HG02970 (cell line): ENCODE results near the gene RARA.

ENCODE experiments used
- ATAC-seq: cut with Tn5 transposase; IDR thresholded peaks from one replicate; pipeline ENCODE4 v1.9.1; 2021; ENCODE audit warnings: mild to moderate bottlenecking, moderate library complexity, moderate number of reproducible peaks; ENCODE audit not compliant: unreplicated experiment, low FRiP score

RARA gene

DNA sequence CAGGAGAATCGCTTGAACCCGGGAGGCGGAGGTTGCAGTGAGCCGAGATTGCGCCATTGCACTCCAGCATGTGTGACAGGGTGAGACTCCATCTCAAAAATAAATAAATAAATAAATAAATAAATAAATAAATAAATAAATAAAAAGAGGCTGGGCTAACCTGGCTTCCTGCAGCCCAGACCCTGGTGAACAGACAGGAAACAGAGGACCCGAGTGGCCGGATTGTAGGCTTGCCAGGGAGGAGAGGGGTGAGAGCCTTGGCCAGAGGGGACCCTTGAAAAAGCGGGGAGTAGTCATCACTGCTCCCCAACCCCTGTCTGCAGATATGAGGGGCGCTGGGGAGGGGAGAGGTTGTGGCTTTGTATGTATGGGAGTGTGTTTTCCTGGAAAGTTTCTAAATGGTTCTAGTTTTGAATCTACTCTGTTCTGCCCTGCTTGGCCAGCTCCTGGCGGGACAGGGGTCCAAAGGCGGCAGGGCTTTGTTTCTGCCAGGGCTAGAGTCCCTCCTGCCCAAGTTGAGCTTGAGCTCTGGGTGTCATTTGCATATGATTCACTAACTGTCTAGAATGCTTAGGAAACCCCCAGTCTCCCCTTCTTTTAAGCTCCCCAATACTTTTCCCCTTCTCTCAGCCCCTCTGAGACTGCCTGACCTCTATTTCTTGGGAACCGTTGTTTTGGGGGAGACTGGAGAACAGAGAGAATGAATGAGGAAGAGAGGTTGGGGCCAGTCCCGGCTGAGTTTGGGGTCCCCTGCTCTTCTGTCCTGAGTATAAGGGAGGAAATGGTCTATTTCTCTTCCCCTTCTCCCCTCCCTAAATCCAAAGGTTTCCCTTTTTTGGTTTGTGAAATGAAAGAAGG, 16.4 kb downstream of the RARA start:
- ATAC-seq: no peak

DNA sequence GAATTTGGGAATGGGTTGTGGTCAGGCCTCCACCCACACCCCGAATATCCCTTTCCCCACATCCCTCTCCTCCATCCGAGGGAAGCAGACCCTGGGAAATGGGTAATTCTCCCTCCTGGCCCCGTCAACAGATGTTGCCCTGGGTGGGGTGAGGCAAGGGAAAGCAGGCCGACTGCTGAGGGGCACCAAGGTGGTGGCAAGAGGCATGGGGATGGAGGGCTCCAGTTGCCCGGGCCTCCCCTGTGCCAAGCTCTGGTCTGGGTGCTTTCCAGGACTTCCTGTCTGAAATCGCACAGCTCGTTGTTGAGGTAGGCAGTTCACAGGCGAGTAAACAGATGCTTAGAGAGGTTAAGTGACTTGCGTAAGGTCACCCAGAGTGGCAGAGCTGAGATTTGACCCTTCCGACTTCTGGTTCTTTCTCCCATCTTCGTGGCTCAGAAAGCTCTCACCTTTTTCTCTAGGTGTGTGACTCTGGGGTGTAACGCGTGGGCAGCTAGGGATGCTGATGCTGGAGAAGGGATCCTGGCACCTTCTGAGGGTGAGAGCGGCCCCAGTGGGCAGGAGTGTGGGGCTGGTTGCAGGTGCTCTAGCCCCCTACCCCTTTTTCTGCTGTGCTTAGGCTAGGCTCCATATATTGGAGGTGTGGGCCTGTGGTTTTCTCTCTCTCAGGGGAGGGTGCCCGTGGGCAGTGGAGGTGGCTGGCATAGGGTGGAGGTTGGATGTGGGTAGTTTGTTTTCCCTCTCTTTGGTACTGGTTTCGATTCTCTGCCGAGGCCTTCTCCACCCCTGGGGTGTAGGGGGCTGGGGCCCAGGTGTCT, 17.2 kb downstream of the RARA start:
- no peak for ATAC-seq

DNA sequence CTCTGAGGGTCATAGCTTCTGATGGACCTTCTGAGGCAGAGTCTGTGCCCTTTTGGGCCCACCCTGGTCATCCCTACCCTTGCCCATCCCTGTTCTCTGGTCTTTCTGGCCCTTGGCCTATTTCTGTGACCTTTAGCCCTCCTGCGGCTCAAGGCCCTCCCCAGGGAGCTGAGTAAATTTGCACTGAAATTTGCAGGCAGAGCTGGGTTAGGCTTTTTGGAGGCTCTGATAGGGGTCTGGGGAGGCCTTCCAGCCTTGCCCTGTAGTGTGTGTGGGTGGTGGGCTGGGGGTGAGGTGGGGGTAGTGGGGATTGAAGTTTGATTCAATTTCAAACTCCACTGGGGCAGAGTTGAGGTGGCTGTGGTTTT, 17.8 kb downstream of the RARA start:
- ATAC-seq: no peak

DNA sequence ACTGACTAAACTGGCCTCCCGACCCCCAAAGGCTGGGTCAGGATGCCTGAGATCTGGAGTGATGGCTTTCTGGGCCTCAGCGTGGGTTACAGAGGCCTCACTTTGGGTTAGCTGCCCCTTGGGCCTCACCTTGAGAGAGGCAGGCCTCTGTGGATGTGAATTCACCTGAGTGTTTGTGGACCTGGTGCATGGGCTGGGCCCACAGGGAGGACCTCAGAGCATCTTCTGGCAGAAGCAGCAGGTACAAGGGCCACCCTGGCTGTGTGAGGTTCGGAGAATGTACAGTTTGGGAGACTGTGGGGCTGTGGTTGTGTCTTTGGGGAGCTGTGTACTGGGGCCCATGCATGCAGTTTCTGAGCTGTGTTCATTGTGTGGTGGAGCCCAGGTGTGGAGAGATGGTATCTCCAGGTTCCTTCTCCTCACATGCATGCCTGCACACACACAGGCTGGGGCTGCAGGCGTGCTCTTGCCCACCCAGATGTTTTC, 18.3 kb downstream of the RARA start:
- ATAC-seq: no peak

DNA sequence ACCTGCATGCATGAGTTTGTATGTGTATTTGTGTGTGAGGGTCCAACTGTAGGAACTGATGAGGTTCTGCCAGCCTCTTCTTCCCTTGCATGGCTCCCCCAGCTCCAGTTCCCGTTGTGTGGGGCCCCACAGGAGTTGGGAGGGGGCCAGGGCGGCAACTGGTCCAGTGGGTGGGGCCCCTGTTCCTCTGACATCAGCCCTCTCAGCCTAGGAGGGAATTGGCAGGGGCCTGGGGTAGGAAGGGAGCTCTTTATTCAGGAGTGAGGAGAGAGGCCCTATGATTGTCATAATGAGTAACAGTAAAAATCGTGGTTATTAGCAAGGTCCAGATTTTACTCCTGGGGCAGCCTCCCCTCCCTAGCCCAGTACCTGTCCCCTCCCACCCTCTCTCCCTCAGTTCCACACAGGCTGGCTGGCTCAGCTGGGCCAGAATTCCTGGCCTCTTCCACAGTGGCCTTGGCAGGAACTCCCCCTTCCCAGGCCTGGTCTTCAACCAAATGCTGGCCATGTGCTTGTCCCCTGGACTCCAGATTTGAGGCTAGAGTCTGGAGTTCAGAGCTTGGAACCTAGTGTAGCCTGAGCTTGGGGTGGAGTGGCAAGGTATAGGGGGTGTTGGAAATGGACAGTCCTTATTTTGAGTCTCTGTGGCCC, 18.9 kb downstream of the RARA start:
- ATAC-seq: no peak

DNA sequence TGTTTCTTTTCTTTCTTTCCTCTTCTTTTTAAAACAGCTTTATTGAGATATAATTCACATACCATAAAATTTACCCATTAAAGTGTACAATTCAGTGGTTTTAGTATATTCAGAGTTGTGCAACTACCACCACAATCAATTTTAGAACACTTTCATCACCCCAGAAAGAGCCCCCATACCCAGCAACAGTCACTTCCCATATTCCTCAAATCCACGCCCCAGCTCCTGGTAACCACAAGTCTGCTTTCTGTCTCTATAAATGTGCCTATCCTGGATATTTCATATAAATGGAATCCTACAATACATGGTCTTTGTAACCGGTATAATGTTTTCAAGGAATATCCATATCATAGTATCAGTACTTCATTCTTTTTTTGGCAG, 19.4 kb downstream of the RARA start:
- no peak for ATAC-seq

DNA sequence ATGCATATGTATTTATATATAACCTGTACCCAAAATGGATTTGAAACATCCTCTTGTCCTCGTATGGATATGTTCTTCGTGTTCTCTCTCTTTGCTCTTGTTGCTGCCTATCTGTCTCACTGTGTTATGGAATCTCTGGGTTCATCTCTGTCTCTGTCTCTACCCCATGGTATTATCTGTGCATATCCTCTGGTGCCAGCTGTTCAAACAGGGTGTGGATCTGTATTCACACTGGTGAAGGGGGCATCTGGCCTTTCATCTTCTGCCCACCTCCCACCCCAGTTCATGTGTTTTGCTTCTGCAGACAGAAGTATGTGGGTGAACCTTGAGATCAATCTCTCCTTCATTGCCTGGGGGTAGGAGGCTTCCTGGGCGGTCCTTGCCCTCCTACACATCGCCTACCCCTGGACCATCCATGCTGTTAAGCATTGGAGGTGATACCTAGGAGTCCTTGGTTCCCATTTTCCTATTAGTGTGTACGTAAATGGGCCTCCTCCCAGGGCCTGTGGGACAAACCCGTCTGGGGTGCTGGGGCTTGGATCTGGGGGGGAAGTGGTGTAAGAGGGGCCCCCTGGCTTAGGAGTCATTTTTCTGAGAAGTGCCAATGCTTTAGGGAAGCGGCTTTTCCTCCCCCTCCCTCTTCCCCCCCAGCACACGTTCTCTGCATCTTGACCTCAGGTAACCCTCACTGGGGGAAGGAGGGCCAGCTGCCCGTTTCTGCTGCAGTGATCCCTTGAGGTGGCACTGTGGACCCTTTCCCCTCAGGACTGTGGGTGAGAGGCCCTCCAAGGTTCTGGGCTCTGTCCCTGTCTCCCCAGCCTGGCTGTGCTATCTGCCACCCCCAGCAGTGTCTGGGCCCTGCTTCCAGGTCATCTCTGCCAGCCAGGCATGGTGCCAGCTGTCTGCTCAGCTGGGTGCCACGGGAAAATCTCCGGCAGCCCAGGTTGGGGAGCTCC, 21.1 kb downstream of the RARA start:
- ATAC-seq: no peak

DNA sequence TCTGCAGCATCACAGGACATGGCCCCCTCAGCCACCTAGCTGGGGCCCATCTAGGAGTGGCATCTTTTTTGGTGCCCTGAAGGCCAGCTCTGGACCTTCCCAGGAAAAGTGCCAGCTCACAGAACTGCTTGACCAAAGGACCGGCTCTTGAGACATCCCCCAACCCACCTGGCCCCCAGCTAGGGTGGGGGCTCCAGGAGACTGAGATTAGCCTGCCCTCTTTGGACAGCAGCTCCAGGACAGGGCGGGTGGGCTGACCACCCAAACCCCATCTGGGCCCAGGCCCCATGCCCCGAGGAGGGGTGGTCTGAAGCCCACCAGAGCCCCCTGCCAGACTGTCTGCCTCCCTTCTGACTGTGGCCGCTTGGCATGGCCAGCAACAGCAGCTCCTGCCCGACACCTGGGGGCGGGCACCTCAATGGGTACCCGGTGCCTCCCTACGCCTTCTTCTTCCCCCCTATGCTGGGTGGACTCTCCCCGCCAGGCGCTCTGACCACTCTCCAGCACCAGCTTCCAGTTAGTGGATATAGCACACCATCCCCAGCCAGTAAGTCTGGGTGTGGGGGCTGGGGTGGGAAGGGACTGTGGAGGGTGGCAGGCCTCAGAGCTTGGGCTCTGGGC, 22.0 kb downstream of the RARA start:
- ATAC-seq: no peak

DNA sequence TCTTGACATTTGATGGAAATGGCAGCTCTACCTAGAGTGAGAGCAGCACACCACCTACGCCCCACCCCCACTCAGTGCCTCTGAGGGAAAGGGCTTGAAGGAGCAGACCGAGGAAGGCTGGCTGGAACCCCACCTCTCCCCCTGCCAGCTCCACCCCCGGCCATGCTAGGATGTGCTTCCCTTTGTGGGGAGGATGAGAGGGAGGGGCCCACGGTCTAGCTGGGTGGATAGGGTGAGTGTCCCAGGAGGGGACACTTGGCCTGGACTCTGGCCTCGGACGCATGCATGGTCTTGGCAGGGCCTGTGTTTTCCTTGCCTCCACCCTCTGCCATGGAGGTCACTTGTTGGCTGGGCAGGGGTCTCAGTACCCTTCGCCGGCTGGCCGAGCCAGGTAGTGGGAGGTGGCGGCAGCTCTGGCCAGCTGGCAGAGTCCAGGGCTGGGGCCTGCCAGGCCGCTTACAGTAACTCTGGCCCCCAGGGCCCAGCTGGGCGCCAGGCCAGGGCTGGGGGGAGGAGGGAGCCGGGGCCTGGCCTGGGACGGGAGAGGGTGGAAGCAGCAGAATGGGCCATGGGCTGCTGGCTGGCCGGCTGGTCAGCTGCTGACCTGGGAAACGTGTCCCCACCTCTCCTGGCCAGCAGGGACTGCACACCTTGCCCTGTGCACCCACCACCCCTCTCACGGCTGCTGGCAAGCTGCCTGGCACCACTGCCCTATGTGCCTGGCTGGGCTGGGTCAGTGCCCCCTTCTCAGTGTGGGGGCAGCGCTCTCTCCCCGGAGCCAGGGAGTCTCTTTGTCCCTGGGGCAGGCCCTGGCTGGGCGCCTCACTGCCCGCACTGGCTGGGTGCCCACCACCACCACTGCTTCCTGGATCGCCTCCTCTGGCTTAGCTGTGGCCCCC, 23.0 kb downstream of the RARA start:
- no peak for ATAC-seq

DNA sequence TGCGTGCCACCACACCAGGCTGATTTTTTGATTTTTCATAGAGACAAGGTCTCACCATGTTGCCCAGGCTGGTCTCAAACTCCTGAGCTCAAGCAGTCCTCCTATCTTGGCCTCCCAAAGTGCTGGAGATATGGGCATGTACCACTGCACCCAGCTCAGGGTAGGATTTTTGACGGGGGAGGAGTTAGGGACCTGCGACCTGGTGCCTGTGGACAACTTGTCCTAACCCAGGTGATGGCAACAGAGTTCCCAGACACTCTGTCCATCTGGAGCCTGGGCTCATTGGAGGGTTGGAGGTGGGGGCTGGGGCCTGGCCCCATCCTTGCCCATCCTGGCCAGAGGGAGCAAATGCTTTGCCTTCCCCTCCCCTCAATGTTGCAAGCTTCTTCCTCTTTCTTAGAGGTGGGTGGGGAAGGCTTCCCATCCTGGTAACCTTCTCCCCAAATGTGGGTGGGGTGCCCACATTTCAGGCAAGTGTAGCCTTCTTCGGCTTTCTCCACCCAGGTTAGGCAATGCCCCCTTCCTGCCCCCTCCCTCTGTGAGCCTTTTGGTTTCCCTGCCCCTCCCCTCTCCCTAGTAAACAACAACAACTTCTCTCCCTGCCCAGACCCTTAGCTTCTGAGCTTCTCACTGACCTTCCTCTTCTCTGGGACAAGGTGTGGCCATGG, 24.9 kb downstream of the RARA start:
- ATAC-seq: no peak

DNA sequence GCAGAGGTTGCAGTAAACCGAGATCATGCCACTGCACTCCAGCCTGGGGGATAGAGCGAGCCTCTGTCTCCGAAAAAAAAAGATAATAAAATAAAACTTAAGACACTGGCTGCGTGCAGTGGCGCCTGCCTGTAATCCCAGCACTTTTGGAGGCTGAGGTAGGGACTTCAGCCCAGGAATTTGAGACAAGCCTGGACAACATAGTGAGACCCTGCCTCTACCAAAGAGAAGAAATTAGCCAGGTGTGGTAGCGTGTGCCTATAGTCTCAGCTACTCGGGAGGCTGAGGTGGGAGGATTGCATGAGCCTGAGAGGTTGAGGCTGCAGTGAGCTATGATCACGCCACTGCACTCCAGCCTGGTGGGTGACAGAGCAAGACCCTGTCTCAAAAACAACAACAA, 26.6 kb downstream of the RARA start:
- no peak for ATAC-seq

DNA sequence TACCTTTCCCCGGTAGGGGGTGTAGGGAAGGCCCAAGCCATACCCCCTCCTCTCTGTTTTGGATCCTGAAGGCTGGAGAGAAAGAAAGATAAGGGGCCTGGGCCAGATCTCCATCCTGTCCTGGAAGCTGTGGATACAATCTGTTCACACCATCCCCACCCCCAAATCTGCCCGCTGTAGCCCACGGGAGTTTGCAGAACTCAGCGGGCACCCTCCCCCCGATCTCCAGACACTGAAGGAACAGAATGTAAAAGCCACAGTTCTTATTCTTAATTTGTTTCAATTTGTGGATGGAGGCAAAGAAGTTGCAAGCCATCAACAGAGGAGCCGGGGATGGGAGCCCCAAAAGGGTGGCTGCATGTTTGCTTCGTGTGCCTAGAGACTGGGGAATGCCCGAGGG, 28.4 kb downstream of the RARA start:
- ATAC-seq: no peak

DNA sequence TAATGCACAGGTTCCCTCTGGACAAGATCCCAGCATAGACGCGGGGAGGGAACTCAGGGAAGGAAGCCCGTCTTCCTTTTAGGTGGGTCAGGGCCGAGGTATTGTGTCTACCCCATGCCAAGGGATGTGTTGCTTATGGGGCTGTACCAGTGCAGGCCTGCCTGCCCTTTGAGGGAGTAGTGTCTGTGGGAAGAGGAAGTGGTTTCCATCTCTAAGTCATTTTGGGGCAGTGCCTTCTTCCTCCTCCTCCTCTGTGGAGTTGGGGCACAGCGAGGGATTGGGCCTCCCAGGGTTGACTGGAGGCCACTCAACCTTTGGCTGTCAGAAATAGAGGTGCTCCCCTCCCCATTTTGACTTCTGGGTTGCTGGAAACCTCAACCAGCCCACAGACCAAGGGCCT, 29.1 kb downstream of the RARA start:
- no peak for ATAC-seq

DNA sequence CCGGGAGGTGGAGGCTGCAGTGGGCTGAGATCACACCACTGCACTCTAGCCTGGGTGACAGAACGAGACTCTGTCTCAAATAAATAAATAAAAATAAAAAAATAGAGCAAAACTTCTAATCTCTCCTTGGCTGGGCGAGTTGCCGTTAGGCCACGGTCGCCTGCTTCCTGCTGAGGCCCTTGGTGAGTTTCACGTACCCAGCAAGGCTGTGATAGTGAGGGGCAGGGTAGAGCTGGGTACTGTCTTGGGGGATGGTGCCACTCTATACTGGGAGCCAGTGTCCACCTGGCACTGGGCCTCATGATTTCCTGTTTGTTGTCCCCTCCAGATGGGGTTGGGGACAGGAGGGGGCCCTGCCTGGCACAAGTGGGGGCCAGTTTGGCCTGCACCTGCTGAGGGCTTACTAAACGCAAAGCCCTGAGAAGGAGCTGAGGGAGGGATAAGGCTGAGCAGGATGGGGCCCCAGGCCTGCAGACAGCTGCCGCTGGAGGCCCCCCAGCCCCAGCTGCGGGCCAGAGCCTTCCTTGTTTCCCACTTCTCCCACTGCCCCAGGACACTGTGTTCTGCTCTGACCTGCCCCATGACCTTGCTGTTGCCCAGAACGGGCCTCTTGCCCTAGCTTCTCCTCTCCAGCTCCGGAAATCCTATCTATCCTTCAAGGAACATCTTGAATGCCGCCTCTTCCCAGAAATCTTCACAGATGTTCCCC, 30.1 kb downstream of the RARA start:
- ATAC-seq: no peak

DNA sequence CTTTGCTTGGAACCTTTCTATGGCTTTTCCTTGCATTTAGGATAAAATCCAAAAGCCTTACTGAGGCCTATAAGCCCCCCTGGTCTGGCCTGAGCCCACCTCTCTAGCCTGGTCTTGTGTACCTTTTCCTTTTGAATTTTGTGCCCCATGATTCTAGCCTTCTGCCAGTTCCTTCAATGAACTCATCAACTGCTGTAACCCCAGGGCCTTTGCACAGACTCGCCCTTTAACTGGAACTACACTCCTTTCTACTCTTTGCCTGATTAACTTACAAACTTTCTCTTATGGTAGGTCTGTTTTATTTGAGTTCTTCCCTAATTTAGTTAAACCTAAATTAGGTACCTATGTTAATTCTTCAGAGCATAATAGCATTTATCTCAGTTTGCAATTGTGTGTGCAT, 31.3 kb downstream of the RARA start:
- no peak for ATAC-seq

DNA sequence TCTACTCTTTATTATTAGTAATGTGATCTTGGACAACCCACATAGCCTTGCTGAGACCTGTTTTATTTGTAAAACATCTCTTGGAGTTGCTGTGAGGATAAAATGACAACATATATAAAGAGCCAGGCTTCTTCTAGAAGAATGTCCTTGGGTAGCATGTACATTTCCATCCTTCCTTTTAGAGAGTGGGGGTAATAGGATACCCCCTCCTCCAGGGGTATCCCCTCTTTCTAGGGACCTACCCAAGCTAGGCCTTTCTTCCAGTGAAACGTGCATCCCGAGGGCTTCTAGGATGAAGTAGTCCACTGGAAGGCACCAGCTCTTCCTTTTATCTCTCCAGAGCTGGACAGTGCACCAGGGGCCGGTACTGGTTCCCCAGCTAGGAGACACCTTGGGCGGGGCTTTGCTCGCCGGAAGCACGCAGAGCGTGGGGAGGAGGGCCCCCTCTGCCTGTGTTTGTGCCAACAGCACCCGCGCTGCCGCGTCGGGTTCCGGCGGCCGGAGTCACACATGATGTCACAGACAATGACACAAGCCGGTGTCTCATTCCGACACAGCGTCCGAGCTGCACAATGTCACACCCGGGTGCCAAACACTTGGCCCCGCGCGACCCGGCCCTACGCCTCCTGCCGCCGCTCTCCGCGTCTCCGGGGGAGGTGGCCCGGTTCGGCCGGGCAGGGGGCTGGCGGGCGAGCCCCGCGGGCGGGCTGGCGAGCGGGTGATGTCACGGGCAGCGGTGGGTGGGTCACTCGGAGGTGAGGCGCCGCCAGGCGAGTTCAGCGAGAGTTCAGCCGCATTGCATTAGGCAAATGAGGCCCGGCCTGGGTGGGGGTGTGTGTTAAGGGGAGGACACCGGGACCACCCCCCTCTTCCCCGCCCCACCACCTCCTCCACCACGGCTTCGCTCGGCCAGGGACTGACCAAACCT, 32.2 kb downstream of the RARA start:
- no peak for ATAC-seq
